Kidney (tissue), 14 donors: ENCODE measurements around the gene RGS6. TPM values are rescaled to one million over a fixed set of nuclear protein-coding genes. Genes with fewer than 3 reads are reported as not detected.

Experiments
- DNase-seq, 5 donors: peaks; one replicate each; pipeline ENCODE4 v3.0.0-alpha.2; 2013 to 2020
- FAIRE-seq: peaks from 2 replicates; lab custom pipeline; 2012; peaks lifted over from hg19 to GRCh38; lab: Jason Lieb, UNC
- H3K27ac ChIP-seq, 2 donors: one replicate each; pipeline ENCODE4 v1.7.0; 2013; ENCODE audit warnings: low read depth in 2 of 2, low read length in 2 of 2, inconsistent platforms in 1 of 2
- H3K27me3 ChIP-seq: one replicate; pipeline ENCODE4 v1.7.1; 2013; ENCODE audit warnings: low read length, inconsistent platforms; ENCODE audit not compliant: control insufficient read depth, insufficient read depth
- H3K36me3 ChIP-seq, 3 donors: one replicate each; pipeline versions ENCODE4 v1.7.0 to v1.7.1; 2013; ENCODE audit warnings: low read length in 3 of 3, control low read depth in 1 of 3, inconsistent platforms in 1 of 3; ENCODE audit not compliant: insufficient read depth in 3 of 3, control insufficient read depth in 2 of 3
- H3K4me1 ChIP-seq, 3 donors: one replicate each; pipeline versions ENCODE4 v1.7.0 to v1.7.1; 2013; ENCODE audit warnings: low read length in 3 of 3, inconsistent platforms in 1 of 3, low read depth in 1 of 3; ENCODE audit not compliant: control insufficient read depth in 2 of 3, insufficient read depth in 2 of 3
- H3K4me3 ChIP-seq, 3 donors: one replicate each; pipeline versions ENCODE4 v1.7.0 to v1.8.1; 2013; ENCODE audit warnings: low read length in 3 of 3, control low read depth in 1 of 3, inconsistent platforms in 1 of 3
- H3K9ac ChIP-seq, 3 donors: one replicate each; pipeline versions ENCODE4 v1.7.0 to v1.7.1; 2013; ENCODE audit warnings: low read length in 3 of 3, control low read depth in 1 of 3, inconsistent platforms in 1 of 3
- H3K9me3 ChIP-seq, 3 donors: one replicate each; pipeline versions ENCODE4 v1.7.0 to v1.7.1; 2013; ENCODE audit warnings: low read length in 3 of 3, control low read depth in 1 of 3, inconsistent platforms in 1 of 3; ENCODE audit not compliant: control insufficient read depth in 2 of 3, insufficient read depth in 1 of 3
- CTCF ChIP-seq: IDR thresholded peaks from 3 replicates; pipeline ENCODE4 v1.5.1; 2012; ENCODE audit warnings: mild to moderate bottlenecking, moderate library complexity, borderline replicate concordance; ENCODE audit not compliant: insufficient read depth; ENCODE audit errors: extremely low read depth
- intact Hi-C: fragments of 100-400 bp; cut with DNase I; formaldehyde crosslinking; loops from one replicate; pipeline ENCODE4 v1.11.1; 2022
- polyA plus RNA-seq: library from polyadenylated mRNA; stranded (reverse); fragments of 350-450 nt; fragmentation: Illumina TruSeq; extraction: RNeasy Lipid Tissue Mini Kit (QIAGEN cat#74804); gene quantifications from one replicate; pipeline ENCODE4 v1.2.3, GENCODE V29; 2014; ENCODE audit warnings: low read depth, low replicate concordance; ENCODE audit not compliant: insufficient read depth
- total RNA-seq: library from RNA; stranded (reverse); fragmentation: NEBNext Ultra II Directional; extraction: Animal tissue kit (Norgen Biotek cat#: 25700); gene quantifications from one replicate; pipeline ENCODE4 v1.2.1, GENCODE V29; 2021
- donor health status: control.
- donor health status: control.
- donor health status: control.
- donor health status: control.
- donor health status: control.
- donor health status: DM: yes; HTN: yes; CAD: no.
- donor health status: Normal renal cell carcinoma (clear cell type).

RGS6 gene
- total and polyA plus RNA-seq, 2 donors from 2014 or later: 1.1 to 1.4 TPM

- no peaks in the 10 kb centered on the region for H3K27me3 ChIP-seq
- TF ChIP-seq CTCF: no peak
- no peaks in the 10 kb centered on the region for H3K9me3 ChIP-seq
- intact Hi-C loops: no loop called here
- H3K4me1 ChIP-seq: no peaks in the 10 kb centered on the region
- H3K9ac ChIP-seq: no peak overlapping the region
- DNase-seq (no peak), FAIRE-seq (no peak)
- H3K4me3 ChIP-seq: no peak overlapping the region
- H3K27ac ChIP-seq: no peak overlapping the region
- H3K36me3 ChIP-seq: no peaks in the 10 kb centered on the region
Measured at GRCh38 chr14:72141084-72141483, 208.9 kb downstream of the RGS6 start.

GRCh38 chr14:72142328-72142727, 210.1 kb downstream of the RGS6 start:
- Histone ChIP-seq H3K36me3 (no peaks in the 10 kb centered on the region), H3K4me3 (no peak overlapping the region), H3K9ac (no peak overlapping the region), H3K4me1 (no peaks in the 10 kb centered on the region), H3K27me3 (no peaks in the 10 kb centered on the region), H3K27ac (no peak overlapping the region), H3K9me3 (no peaks in the 10 kb centered on the region)
- DNase-seq (peak in 3 of 5 donors; percentile 9 to 40 (median 21)), FAIRE-seq (no peak)
- no peak for TF ChIP-seq CTCF
- intact Hi-C loops: no loop called here

GRCh38 chr14:72146241-72146640, 214.0 kb downstream of the RGS6 start:
- Histone ChIP-seq H3K9ac (no peak overlapping the region), H3K9me3 (no peaks in the 10 kb centered on the region), H3K4me3 (no peak overlapping the region), H3K27ac (no peak overlapping the region), H3K27me3 (no peaks in the 10 kb centered on the region), H3K36me3 (no peaks in the 10 kb centered on the region), H3K4me1 (no peaks in the 10 kb centered on the region)
- no peak for FAIRE-seq
- no peak for DNase-seq
- no peak for TF ChIP-seq CTCF
- intact Hi-C loops: no loop called here
